ENCODE measurements around the gene TUB. TPM values are rescaled to one million over a fixed set of nuclear protein-coding genes. Genes with fewer than 3 reads are reported as not detected.

Gene TUB
- total and polyA plus RNA-seq, 2 of the 8 experiments (the other 6 are each of a cell fraction or from before 2014, with no cell fraction given): 15.3 to 31.3 TPM

DNA sequence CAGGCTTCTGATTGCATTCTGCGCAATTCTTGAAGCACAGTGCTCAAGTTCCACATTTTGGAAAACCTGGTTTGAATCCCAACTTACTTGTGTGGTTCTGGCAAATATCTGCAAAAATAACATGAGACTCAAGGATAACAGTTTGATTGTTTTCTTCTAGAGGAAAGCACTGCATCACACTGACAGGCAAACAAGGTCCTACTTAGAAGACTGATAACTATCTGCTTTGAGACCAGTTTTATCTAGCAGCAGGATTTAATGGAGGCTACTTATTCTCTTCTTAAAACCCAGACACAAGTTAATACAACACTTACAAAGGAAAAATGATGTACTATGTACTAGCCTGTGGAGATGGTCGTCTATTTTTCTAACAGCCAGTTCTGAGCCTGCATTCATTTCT is 46.4 kb downstream of the TUB start (continued):
- no peak for TF ChIP-seq KDM1A (IDR thresholded peaks at IDR 0.05; ENCODE audit: borderline replicate concordance, low read length)
